Measurements from ENCODE around the gene PIK3R1.

DNA sequence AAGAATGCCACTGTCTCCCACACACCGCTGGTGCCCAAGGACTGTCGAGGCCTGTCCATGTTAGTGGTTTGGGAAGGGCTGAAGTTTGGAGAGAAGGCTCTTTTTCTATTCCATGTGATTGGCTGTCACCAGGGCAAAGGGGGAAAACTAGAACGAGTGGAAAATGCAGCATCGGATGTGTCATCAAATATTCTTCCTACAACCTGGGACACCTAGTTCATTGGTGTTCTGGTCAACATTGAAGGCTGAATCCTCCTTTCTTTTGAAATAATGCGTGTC, 53.2 kb downstream of the PIK3R1 start:
- TF ChIP-seq CTCF (IDR thresholded peaks at IDR 0.05; ENCODE audit: low read depth, low read length, poor library complexity, severe bottlenecking) (no peak), EZH2phosphoT487 (IDR thresholded peaks at IDR 0.05; ENCODE audit: borderline replicate concordance, low read length) (no peak)
